Activated CD8-positive, alpha-beta memory T cell treated with anti-CD3 and anti-CD28 coated beads, Interleukin-2, amount 50 U/mL, for 48 hours (primary cell): ENCODE data around the gene AHNAK.
"Not testable (repeated sequence)": the region's sequence is repeated elsewhere in the genome, so short reads cannot be mapped to it uniquely, and the experiment has no call there.

ENCODE experiments used
- DNase-seq: peaks from one replicate; pipeline ENCODE4 v3.0.0-alpha.2; 2020

Gene AHNAK

GRCh38 chr11:62516736-62517371 is 29.8 kb downstream of the AHNAK start:
- no peak for DNase-seq

GRCh38 chr11:62514151-62514550 is 32.5 kb downstream of the AHNAK start:
- DNase-seq, result no peak

GRCh38 chr11:62513626-62514025 is 33.0 kb downstream of the AHNAK start:
- no peak for DNase-seq

- DNase-seq, result no peak
Observed at GRCh38 chr11:62512961-62513360, 33.6 kb downstream of the AHNAK start.

GRCh38 chr11:62508336-62509058 is 38.1 kb downstream of the AHNAK start:
- no peak for DNase-seq

GRCh38 chr11:62507125-62507422 is 39.5 kb downstream of the AHNAK start:
- no peak for DNase-seq

- DNase-seq, result no peak
Observed at GRCh38 chr11:62506413-62507124, 40.0 kb downstream of the AHNAK start.

GRCh38 chr11:62505440-62506091 is 41.0 kb downstream of the AHNAK start:
- no peak for DNase-seq

- DNase-seq, result no peak
Observed at GRCh38 chr11:62505059-62505439, 41.6 kb downstream of the AHNAK start.

GRCh38 chr11:62504158-62504973 is 42.2 kb downstream of the AHNAK start:
- DNase-seq, result no peak

- no peak for DNase-seq
Observed at GRCh38 chr11:62502030-62502730, 44.4 kb downstream of the AHNAK start.

- no peak for DNase-seq
Observed at GRCh38 chr11:62501432-62501891, 45.1 kb downstream of the AHNAK start.

- DNase-seq, result no peak
Observed at GRCh38 chr11:62500650-62501030, 46.0 kb downstream of the AHNAK start.

- no peak for DNase-seq
Observed at GRCh38 chr11:62499944-62500649, 46.5 kb downstream of the AHNAK start.

GRCh38 chr11:62499311-62499943 is 47.2 kb downstream of the AHNAK start:
- not testable (repeated sequence) for DNase-seq

- no peak for DNase-seq
Observed at GRCh38 chr11:62498492-62499286, 47.9 kb downstream of the AHNAK start.

- no peak for DNase-seq
Observed at GRCh38 chr11:62498031-62498430, 48.6 kb downstream of the AHNAK start.

GRCh38 chr11:62497132-62497801 is 49.3 kb downstream of the AHNAK start:
- no peak for DNase-seq

- no peak for DNase-seq
Observed at GRCh38 chr11:62496676-62497075, 49.9 kb downstream of the AHNAK start.
